Chondrocyte (in vitro differentiated cells): ENCODE results near the gene GSE1. TPM values are rescaled to one million over a fixed set of nuclear protein-coding genes. Genes with fewer than 3 reads are reported as not detected.

Experiments
- DNase-seq: peaks from one replicate; pipeline ENCODE4 v3.0.0; 2021; ENCODE audit warnings: mixed read lengths, low spot score
- H3K27ac Mint-ChIP-seq: one replicate; pipeline ENCODE4 v1.8.0; 2021; ENCODE audit warnings: mild to moderate bottlenecking, moderate library complexity, mixed read lengths; ENCODE audit not compliant: unreplicated experiment
- H3K27me3 Mint-ChIP-seq: 2 replicates; pipeline ENCODE4 v1.8.0; 2021; ENCODE audit warnings: low read depth, mixed read lengths
- H3K36me3 Mint-ChIP-seq: 2 replicates; pipeline ENCODE4 v1.8.0; 2021; ENCODE audit warnings: low read depth, mixed read lengths
- H3K4me1 Mint-ChIP-seq: 2 replicates; pipeline ENCODE4 v1.8.0; 2021; ENCODE audit warnings: low read depth, mild to moderate bottlenecking, mixed read lengths
- H3K4me3 Mint-ChIP-seq: one replicate; pipeline ENCODE4 v1.8.0; 2021; ENCODE audit warnings: mild to moderate bottlenecking, moderate library complexity, mixed read lengths; ENCODE audit not compliant: unreplicated experiment
- H3K9me3 Mint-ChIP-seq: 2 replicates; pipeline ENCODE4 v1.8.0; 2021; ENCODE audit warnings: low read depth, mixed read lengths
- CTCF ChIP-seq: fragments of 200-600 bp; sonication (generic); IDR thresholded peaks from 2 replicates; pipeline ENCODE4 v1.5.0; 2021; ENCODE audit warnings: antibody characterized with exemption, mild to moderate bottlenecking, moderate library complexity
- total RNA-seq: library from RNA; stranded (reverse); gene quantifications from 3 replicates; pipeline ENCODE4 v1.2.1, GENCODE V29; 2021

Gene GSE1
- total RNA-seq, 1 donor from 2014 or later, result 22.6 TPM

GRCh38 chr16:85667261-85667660 is 54.1 kb downstream of the GSE1 start:
- peaks cover 39% of the 10 kb centered on the region for H3K36me3 Mint-ChIP-seq
- DNase-seq, result peak; percentile 43
- no peak overlapping the region for H3K4me3 Mint-ChIP-seq

GRCh38 chr16:85667841-85668413 is 54.8 kb downstream of the GSE1 start:
- peaks cover 41% of the 10 kb centered on the region for H3K36me3 Mint-ChIP-seq

More at GRCh38 chr16:85667261-85667660, 54.1 kb downstream of the GSE1 start:
- no peak for TF ChIP-seq CTCF
- Mint-ChIP-seq H3K9me3 (no peaks in the 10 kb centered on the region), H3K4me1 (no peaks in the 10 kb centered on the region), H3K27me3 (no peaks in the 10 kb centered on the region), H3K27ac (no peak overlapping the region)

GRCh38 chr16:85668676-85669424 is 55.7 kb downstream of the GSE1 start:
- peaks cover 37% of the 10 kb centered on the region for H3K36me3 Mint-ChIP-seq
- peaks cover 6% of the 10 kb centered on the region for H3K4me1 Mint-ChIP-seq
- DNase-seq, result peak; percentile 59
- H3K27ac Mint-ChIP-seq, result no peak overlapping the region
- H3K9me3 Mint-ChIP-seq, result no peaks in the 10 kb centered on the region
- H3K4me3 Mint-ChIP-seq, result no peak overlapping the region
- H3K27me3 Mint-ChIP-seq, result no peaks in the 10 kb centered on the region
- TF ChIP-seq CTCF, result no peak

More at GRCh38 chr16:85667841-85668413, 54.8 kb downstream of the GSE1 start:
- DNase-seq, result peak; percentile 77
- H3K27ac Mint-ChIP-seq, result no peak overlapping the region
- no peak overlapping the region for H3K4me3 Mint-ChIP-seq
- no peaks in the 10 kb centered on the region for H3K9me3 Mint-ChIP-seq
- H3K27me3 Mint-ChIP-seq, result no peaks in the 10 kb centered on the region
- no peak for TF ChIP-seq CTCF
- H3K4me1 Mint-ChIP-seq, result no peaks in the 10 kb centered on the region

GRCh38 chr16:85670840-85671239 is 57.7 kb downstream of the GSE1 start:
- no peak overlapping the region for H3K4me3 Mint-ChIP-seq
- no peaks in the 10 kb centered on the region for H3K9me3 Mint-ChIP-seq
- no peaks in the 10 kb centered on the region for H3K27me3 Mint-ChIP-seq
- peaks cover 36% of the 10 kb centered on the region for H3K36me3 Mint-ChIP-seq
- H3K4me1 Mint-ChIP-seq, result peaks cover 13% of the 10 kb centered on the region
- no peak overlapping the region for H3K27ac Mint-ChIP-seq
- DNase-seq, result peak; percentile 48
- TF ChIP-seq CTCF, result no peak

GRCh38 chr16:85673529-85674417 is 60.7 kb downstream of the GSE1 start:
- DNase-seq, result peak; percentile 65
- H3K4me3 Mint-ChIP-seq, result peak overlapping the region; percentile 7
- H3K9me3 Mint-ChIP-seq, result no peaks in the 10 kb centered on the region
- peak overlapping the region; percentile 51 for H3K27ac Mint-ChIP-seq
- no peaks in the 10 kb centered on the region for H3K27me3 Mint-ChIP-seq
- TF ChIP-seq CTCF, result peak; percentile 9
- peaks cover 13% of the 10 kb centered on the region for H3K4me1 Mint-ChIP-seq
- H3K36me3 Mint-ChIP-seq, result peaks cover 23% of the 10 kb centered on the region
